Activated CD8-positive, alpha-beta memory T cell treated with anti-CD3 and anti-CD28 coated beads for 4 hours (primary cell): ENCODE measurements around the gene KCNJ15.

Source experiments
- DNase-seq, 2 donors: peaks; one replicate each; pipeline ENCODE4 v3.0.0-alpha.2; 2020; ENCODE audit warnings: low read depth in 2 of 2

The KCNJ15 gene

GRCh38 chr21:38325731-38326420 is 69.1 kb downstream of the KCNJ15 start:
- no peak for DNase-seq

- DNase-seq = no peak
Observed at GRCh38 chr21:38326429-38326828, 69.6 kb downstream of the KCNJ15 start.

- no peak for DNase-seq
Observed at GRCh38 chr21:38326899-38327298, 70.1 kb downstream of the KCNJ15 start.

DNA sequence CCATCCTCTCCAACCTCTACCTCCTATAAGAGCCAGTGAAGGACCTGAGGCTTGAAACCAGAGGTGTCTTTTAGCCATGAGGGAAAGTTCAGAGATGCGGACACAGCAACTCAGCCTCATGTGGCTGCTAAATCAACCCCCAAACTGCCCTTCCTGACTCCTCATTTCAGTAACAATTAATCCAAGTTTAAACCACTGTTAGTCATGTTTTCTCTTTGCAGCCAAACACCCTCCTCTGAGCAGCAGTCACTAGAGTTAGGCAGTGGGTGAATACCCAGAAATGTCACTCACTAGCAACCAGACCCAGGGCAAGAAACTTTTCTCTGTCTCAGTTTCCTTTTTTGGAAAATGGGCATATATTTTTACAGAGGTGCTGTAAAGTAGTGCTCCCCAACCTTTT is 71.2 kb downstream of the KCNJ15 start:
- no peak for DNase-seq

DNA sequence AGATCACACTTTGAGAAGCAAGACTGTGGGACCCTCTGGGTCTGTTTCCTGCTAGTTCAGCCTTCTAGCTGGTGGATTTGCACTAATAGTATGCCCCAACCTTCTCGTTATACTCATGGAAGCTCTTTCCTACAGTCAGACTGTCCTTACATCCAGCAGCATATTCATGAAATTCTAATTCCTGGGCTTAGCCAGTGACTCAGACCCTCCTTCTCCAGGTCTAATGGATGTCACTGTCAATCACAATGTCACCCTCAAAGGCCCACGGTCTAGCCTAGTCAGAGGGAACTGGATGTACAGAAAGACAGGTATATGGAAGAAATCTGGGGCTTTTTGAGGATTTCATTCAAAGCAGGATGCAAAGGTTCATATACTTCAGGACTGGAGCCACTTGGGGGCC is 72.4 kb downstream of the KCNJ15 start:
- no peak for DNase-seq

- no peak for DNase-seq
Observed at GRCh38 chr21:38330666-38331065, 73.9 kb downstream of the KCNJ15 start.

GRCh38 chr21:38333301-38334272 is 76.8 kb downstream of the KCNJ15 start:
- DNase-seq = no peak

DNA sequence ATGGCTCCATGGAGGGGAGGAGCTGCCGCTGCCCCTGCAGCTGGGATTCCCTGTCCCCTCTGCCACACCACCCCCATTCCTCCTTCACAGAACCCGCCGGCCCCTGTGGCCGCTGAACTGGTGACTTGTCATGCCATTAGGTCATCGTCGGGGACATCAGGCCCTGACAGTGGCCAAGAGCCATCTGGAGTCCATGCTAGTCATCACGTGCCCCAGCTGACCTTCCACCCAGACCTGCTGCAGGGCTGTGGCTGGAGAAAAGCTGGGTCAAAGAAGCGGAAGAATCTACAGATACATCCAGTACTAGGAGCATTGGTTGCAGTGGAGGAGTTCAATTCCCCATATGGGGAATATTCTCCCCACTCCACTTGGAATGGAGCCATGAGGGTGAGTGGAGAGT is 78.1 kb downstream of the KCNJ15 start:
- DNase-seq = no peak

DNA sequence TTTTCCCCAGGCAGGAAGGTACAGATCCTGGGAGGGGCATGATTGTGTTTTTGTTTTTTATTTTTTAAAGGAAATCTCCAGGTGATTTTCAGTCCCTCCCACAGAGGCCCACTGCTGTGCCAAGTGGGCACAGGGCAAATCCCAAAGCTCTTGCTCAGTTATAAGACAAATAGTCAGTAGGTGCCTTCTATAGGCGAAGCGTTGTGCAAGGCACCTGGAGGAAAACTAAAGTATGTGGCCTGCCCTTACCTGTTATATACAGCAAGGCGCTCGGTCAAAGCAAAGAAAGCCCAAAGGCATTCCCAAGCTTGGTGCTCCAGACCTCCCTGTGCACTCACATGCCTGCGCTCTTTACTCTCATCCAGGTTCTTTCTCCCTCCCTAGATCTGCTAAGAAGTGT is 81.0 kb downstream of the KCNJ15 start:
- DNase-seq = no peak

GRCh38 chr21:38340131-38340530 is 83.3 kb downstream of the KCNJ15 start:
- DNase-seq = no peak

GRCh38 chr21:38341546-38342012 is 84.8 kb downstream of the KCNJ15 start:
- no peak for DNase-seq

DNA sequence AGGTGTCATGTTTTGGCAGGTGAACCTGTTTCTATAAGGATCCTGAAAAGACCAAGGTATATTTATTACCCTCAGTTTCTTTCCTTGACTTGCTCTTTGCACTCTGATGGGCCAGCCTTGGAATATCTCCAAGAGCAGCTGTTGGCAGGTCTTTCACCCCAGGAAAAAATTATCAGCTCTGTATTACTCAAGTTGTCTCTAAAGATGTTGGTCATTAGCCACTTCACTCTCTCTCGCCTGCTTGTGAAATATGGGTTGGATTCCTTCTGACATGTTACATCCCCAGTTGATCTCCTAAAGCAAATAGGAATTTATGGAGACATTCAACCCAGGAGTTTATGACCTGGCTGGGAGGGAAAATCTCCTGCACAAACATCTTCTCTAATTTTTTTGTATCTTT is 85.9 kb downstream of the KCNJ15 start:
- DNase-seq = no peak

DNA sequence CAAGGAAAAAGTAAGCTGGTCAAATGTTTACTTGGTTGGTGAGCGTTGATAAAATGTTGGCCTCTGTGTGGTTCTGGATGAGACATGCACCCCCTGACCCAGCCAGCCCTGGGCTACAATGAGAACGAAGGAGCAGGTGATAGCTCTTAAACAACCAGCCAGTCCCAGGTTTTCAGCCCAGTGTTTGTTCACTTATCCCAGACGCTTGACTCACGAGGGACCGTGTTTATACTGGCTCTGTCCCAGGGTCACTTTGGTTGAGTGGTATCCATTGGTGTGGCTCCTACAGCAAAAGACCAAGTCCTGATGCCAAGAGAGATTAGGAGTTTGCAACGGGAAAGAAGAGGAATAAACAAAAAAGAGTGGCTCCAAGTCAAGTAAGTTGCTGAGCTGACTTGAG is 86.9 kb downstream of the KCNJ15 start:
- DNase-seq = no peak

DNA sequence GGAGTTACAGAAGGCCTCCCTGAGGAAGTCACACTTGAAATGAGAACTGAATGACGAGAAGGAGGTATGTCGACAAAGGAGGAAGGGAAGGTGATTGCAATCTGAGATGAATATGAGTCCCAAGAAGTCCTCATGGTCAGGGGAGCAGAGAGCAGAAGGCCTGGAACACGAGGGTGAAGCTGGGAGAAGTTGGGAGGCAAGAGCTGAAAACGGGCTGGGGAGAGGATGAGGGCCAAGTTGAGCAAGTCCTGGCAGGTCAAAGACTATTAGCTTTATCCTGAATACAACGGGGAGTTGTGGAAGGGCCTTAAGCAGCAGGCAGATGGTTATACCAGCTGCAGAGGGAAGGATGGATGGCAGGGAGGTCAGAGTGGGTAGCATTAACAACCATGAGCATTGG is 89.5 kb downstream of the KCNJ15 start:
- no peak for DNase-seq

GRCh38 chr21:38349111-38349746 is 92.4 kb downstream of the KCNJ15 start:
- no peak for DNase-seq

DNA sequence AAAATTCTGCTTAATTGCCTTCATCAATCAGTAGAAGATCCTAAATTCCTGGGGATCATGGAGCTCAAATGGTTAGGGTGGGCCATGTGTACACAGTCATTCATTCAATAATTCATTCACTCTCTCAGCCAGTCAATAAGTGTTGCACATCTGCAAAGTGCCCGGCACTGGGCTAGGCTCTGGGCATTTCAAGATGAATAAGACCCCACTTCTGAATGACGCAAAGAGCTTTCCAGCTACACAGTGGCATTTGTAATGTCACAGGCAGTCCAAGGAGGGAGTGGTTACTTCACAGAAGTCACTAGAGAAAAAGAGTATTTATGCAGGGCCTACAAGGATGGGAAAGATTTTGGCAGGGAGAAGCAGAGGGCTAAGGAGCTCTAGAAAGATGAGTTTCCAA is 93.2 kb downstream of the KCNJ15 start:
- DNase-seq = no peak

DNA sequence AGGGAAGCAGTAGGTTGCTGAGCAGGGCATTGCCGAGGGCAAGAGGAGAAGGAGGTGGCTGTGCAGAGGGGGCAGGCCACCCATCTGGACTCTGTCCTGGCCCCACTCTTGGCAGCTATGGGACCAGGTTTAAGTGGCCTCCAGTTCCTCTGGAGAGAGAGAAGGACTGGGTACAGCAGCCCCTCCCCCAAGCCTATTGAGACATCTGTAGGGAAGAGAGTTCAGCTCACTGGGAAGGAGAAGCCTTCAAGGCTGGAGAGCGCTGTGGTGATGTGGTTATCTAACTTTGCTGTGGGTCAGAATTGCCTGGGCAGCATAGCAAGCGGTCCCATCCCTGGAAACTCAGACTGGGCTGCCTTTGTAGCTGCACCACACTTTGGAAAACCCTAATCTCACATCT is 93.9 kb downstream of the KCNJ15 start:
- no peak for DNase-seq

- DNase-seq = no peak
Observed at GRCh38 chr21:38351176-38351959, 94.6 kb downstream of the KCNJ15 start.

DNA sequence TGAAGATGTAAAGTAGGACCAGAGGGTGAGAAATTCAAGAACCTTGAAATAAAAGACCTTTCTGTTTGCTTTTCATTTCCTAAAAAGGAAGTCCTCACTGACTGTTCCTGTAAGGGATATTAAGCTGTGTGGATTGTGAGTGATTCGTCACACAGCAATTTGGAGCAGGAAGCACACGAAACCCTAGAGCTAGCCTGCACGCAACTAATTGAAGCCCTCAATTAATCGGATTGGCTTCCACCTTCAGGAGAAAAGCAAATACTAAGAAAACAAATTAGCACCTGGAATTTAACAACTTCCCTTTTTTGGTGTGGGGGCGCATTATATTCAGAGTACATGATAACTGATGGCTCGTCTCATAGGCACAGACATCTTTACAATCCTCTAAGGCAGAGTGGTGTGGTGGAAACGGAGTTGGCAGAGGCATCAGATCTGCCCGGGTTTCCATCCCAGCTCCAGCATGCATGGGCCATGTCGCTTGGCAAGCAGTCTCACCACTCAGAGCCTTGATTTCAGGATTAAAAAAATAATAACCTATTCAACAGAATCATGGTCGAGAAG is 95.2 kb downstream of the KCNJ15 start:
- no peak for DNase-seq

DNA sequence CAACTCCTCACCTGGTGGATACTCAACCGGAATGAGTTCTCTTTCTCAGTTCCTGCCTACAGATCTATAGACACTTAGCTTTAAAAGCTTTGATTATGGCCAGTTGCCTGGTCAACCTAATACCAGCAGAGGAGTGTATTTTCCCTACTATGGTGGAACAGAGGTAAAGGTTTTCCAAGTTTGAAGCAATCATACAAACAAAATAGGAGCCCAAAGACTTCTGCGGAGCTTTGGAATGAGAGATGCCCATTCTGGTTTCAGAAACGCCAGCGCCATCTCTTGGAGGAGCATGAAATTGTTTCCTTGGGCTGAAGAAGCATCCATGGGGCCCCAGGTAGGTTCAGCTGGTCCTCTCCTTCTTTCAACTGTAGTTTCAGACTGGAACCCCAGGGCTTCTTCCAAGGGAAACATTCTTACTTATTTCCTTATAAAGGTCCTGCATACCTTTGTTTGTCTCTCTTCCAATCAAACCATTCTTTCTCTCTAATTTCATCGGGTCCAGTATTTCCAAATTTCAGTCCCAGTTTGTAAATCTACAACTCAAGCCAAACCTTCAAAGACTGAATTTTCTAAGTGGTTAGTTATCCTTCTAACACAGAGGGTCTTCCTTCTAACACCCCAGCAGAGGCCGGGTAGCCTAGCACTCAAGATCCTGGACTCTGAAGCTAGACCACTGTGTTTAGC is 95.9 kb downstream of the KCNJ15 start:
- DNase-seq = no peak

DNA sequence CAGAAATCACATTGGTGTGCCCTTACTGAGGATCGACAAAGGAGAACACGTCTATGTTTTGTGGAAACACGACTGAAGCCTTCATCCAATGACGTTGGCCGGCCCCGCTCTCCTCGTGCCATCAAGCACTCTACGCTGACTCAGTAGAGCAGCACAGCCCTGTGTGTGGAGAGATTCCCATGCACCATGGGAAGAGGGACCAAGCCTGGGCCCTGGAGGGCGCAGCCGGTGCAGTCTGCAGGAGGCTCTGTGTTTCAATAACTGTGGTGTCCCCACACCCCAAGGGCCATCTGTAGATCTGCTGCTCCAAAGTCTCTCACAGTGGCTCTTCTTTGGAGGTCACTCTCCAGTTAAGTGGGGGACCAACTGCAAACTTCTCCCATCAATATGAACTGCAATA is 97.4 kb downstream of the KCNJ15 start:
- no peak for DNase-seq
